ENCODE measurements around the gene MC4R.

The MC4R gene

GRCh38 chr18:60322591-60322990 is 50.0 kb downstream of the MC4R start:
- no peak overlapping the region for H3K9ac ChIP-seq (ENCODE audit: low read depth, low read length)
- no peaks in the 10 kb centered on the region; the same call in 1 of the 2 replicates for H3K4me1 ChIP-seq (ENCODE audit: insufficient read depth, low read length)
- no peaks in the 10 kb centered on the region for H3K27me3 ChIP-seq (ENCODE audit: insufficient read depth, low read length)
- H3K4me3 ChIP-seq (ENCODE audit: low read length) = no peak overlapping the region
- H3K36me3 ChIP-seq (ENCODE audit: insufficient read depth, low read depth, low read length) = no peaks in the 10 kb centered on the region
- no peak overlapping the region for H3K27ac ChIP-seq (ENCODE audit: low read length)
- H3K9me3 ChIP-seq (ENCODE audit: insufficient read depth, low read depth, low read length) = no peaks in the 10 kb centered on the region
